ENCODE data around the gene MEF2C. TPM values are rescaled to one million over a fixed set of nuclear protein-coding genes. Genes with fewer than 3 reads are reported as not detected.

The MEF2C gene
- total and polyA plus RNA-seq, 2 experiments from 2014 or later, result 107 to 175 TPM

DNA sequence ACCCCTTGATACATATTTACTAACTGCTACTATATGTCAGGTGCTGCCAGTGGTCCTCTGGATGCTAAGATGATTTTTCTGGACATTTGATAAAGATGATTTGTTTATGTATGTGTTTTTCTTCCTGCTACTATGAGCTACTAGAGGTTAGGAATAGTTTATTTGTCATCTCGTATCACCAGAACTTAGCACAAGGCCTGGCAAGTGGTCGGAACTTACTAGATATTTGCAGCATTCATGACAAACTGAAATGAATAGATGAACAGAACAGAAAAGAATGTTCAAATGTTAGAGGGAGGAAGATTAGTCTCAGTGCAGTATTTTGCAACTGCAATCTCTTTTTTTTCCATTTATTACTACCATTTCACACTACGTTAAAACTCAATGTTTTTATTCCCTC lies 114.6 kb downstream of the MEF2C start:
- H3K4me1 ChIP-seq (ENCODE audit: low read depth), result no peaks in the 10 kb centered on the region
- peaks cover 18% of the 10 kb centered on the region for H3K36me3 ChIP-seq
- TF ChIP-seq, protein P1, sequence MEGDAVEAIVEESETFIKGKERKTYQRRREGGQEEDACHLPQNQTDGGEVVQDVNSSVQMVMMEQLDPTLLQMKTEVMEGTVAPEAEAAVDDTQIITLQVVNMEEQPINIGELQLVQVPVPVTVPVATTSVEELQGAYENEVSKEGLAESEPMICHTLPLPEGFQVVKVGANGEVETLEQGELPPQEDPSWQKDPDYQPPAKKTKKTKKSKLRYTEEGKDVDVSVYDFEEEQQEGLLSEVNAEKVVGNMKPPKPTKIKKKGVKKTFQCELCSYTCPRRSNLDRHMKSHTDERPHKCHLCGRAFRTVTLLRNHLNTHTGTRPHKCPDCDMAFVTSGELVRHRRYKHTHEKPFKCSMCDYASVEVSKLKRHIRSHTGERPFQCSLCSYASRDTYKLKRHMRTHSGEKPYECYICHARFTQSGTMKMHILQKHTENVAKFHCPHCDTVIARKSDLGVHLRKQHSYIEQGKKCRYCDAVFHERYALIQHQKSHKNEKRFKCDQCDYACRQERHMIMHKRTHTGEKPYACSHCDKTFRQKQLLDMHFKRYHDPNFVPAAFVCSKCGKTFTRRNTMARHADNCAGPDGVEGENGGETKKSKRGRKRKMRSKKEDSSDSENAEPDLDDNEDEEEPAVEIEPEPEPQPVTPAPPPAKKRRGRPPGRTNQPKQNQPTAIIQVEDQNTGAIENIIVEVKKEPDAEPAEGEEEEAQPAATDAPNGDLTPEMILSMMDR (IDR thresholded peaks at IDR 0.05; ENCODE audit: low read depth, low read length), result no peak
- H3K27me3 ChIP-seq, result no peaks in the 10 kb centered on the region
- DNase-seq (ENCODE audit: low read depth in 1 of 2, low spot score in 1 of 2), result no peak
- H3K4me3 ChIP-seq, result no peak overlapping the region
- H3K9me3 ChIP-seq (ENCODE audit: low read depth), result no peaks in the 10 kb centered on the region
- no peak overlapping the region for H3K27ac ChIP-seq

DNA sequence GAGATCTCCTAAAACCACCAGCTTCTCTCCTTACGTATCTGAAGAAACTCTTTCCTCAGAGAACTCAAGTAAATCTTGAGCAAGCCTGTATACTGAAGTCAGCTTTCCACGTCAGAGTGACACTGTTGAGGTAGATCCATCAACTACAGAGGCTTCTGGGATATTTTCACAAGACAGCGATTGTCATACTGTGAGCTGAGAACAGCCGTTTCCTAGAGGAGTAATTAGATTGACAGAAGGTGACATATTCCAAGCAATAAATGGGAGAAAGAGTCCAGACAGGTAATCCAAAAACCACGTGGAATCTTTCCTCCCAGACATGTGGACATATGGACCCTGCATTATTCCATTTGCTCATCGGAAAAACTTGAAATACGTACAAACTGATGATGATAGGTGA lies 117.2 kb downstream of the MEF2C start:
- no peaks in the 10 kb centered on the region for H3K27me3 ChIP-seq
- no peak overlapping the region for H3K4me3 ChIP-seq
- no peaks in the 10 kb centered on the region for H3K9me3 ChIP-seq (ENCODE audit: low read depth)
- TF ChIP-seq, protein P1 (IDR thresholded peaks at IDR 0.05; ENCODE audit: low read depth, low read length), result no peak
- peaks cover 20% of the 10 kb centered on the region for H3K36me3 ChIP-seq
- peak overlapping the region; percentile 24 for H3K27ac ChIP-seq
- no peak for DNase-seq (ENCODE audit: low read depth in 1 of 2, low spot score in 1 of 2)
- no peaks in the 10 kb centered on the region for H3K4me1 ChIP-seq (ENCODE audit: low read depth)

DNA sequence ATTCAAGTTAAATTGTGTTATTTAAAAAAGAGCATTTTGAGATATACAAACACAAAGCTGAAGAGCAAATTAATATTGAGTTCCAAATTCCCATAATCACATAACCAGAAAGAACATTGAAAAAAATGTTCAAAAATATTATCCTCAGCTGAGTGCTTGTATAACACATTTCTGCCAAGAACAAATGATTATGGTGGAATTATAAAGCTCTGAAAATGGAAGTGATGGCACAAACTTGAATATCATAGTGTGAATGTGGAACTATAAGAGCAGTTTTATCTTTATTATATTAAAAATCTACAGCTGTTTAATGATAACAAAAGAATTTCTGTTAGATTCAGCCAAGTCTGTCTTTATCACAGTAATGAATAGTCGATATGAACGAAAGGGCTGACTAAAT lies 117.8 kb downstream of the MEF2C start:
- peak overlapping the region; percentile 24 for H3K27ac ChIP-seq
- no peaks in the 10 kb centered on the region for H3K4me1 ChIP-seq (ENCODE audit: low read depth)
- H3K27me3 ChIP-seq, result no peaks in the 10 kb centered on the region
- peaks cover 26% of the 10 kb centered on the region for H3K36me3 ChIP-seq
- TF ChIP-seq, protein P1 (IDR thresholded peaks at IDR 0.05; ENCODE audit: low read depth, low read length), result no peak
- H3K4me3 ChIP-seq, result no peak overlapping the region
- DNase-seq (ENCODE audit: low read depth in 1 of 2, low spot score in 1 of 2), result no peak
- H3K9me3 ChIP-seq (ENCODE audit: low read depth), result no peaks in the 10 kb centered on the region

DNA sequence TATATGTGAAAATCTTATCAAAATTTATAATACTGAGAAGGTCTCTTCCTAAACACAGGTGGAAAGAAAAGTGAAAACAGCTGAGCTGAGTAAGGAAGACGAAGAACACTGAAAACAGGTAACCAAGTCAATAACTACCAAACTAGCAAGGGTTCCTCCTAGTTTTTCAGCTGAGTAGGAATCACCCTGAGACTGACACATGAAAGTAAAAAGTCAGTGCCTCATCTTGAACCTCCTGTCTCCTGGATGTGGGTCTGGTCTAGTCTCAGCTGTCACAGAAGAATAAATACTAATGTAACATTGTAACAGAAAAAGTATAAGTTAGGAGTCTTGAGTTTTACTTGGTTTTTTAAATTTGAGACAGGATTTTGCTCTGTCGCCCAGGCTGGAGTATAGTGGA lies 121.0 kb downstream of the MEF2C start:
- Histone ChIP-seq H3K9me3 (ENCODE audit: low read depth) (no peaks in the 10 kb centered on the region), H3K36me3 (peaks cover 26% of the 10 kb centered on the region), H3K27me3 (no peaks in the 10 kb centered on the region), H3K4me1 (ENCODE audit: low read depth) (no peaks in the 10 kb centered on the region), H3K27ac (peak overlapping the region; percentile 9), H3K4me3 (no peak overlapping the region)
- TF ChIP-seq, protein P1 (IDR thresholded peaks at IDR 0.05; ENCODE audit: low read depth, low read length), result no peak
- no peak for DNase-seq (ENCODE audit: low read depth in 1 of 2, low spot score in 1 of 2)

DNA sequence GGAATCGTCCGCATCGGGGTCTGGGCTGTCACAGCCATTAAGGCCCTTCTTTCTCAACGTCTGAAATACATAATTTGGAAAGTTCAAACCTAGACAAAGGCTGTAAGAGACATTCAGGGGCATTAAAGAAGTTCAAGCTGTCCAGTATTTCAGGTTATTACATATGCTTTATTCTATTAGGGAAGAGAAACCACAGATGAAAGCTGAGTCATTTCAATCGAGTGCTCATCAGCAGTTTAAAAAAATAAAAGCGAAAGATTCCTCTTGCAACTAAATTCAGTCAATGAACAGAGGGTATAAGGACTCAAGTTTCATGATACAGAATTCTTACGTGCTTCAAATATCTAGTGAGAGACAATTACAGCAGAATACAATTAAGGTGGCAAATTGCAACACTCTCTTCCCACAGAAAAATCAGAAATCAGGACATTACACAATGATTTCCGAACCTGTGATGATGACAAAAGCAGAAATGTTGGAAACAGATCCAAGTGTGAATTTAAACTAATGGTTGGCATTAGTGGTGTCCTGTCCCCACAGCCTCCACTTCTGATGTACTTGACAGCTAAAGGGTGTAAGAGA lies 121.6 kb downstream of the MEF2C start:
- Histone ChIP-seq H3K27ac (peak overlapping the region; percentile 9), H3K36me3 (peaks cover 26% of the 10 kb centered on the region), H3K27me3 (no peaks in the 10 kb centered on the region), H3K9me3 (ENCODE audit: low read depth) (no peaks in the 10 kb centered on the region), H3K4me1 (ENCODE audit: low read depth) (no peaks in the 10 kb centered on the region), H3K4me3 (no peak overlapping the region)
- DNase-seq (ENCODE audit: low read depth in 1 of 2, low spot score in 1 of 2), result peak in 1 of 2 donors; percentile 19
- TF ChIP-seq, protein P1 (IDR thresholded peaks at IDR 0.05; ENCODE audit: low read depth, low read length), result no peak

Data from cardiac muscle cell (in vitro differentiated cells and primary cell).